Measurements from ENCODE around the gene EVL. TPM values are rescaled to one million over a fixed set of nuclear protein-coding genes. Genes with fewer than 3 reads are reported as not detected.

The EVL gene
- total and polyA plus RNA-seq, 2 of the 8 experiments (the other 6 are each of a cell fraction or from before 2014, with no cell fraction given) = 30.7 to 64.6 TPM

- TF ChIP-seq CHD7 (IDR thresholded peaks at IDR 0.05; ENCODE audit: insufficient replicate concordance, low read length) (no peak), RFX5 (IDR thresholded peaks at IDR 0.05; ENCODE audit: borderline replicate concordance, low read depth, low read length) (no peak), CBX8 (IDR thresholded peaks at IDR 0.05; ENCODE audit: borderline replicate concordance, low read depth, low read length) (no peak), RBBP5 (IDR thresholded peaks at IDR 0.05; ENCODE audit: borderline replicate concordance, low read depth, low read length) (no peak), SRF (IDR thresholded peaks at IDR 0.05; ENCODE audit: low read depth, low read length) (no peak), POLR2A (IDR thresholded peaks at IDR 0.05; ENCODE audit: control extremely low read depth in 1 of 2, low read depth in 2 of 2, low read length in 2 of 2) (no peak), TCF12 (IDR thresholded peaks at IDR 0.05; ENCODE audit: low read depth, low read length) (no peak), JUND (IDR thresholded peaks at IDR 0.05; ENCODE audit: low read length) (no peak), MAFK (IDR thresholded peaks at IDR 0.05; ENCODE audit: low read depth, low read length) (no peak), RXRA (IDR thresholded peaks at IDR 0.05; ENCODE audit: insufficient read depth, low read depth, low read length) (no peak), NRF1 (IDR thresholded peaks at IDR 0.05; ENCODE audit: low read depth, low read length) (no peak), POU5F1 (IDR thresholded peaks at IDR 0.05; ENCODE audit: low read depth, low read length) (no peak), CHD2 (IDR thresholded peaks at IDR 0.05; ENCODE audit: low read length) (no peak), TAF1 (IDR thresholded peaks at IDR 0.05; ENCODE audit: low read depth, low read length) (no peak)
Measured at GRCh38 chr14:100077441-100077840, 12.2 kb downstream of the EVL start (continued).

Data from H1 (cell line).